CD4-positive, alpha-beta T cell treated with Interferon gamma for 1 hour (primary cell): Measurements from ENCODE around the gene RPL9.
"Not testable (repeated sequence)": the region's sequence is repeated elsewhere in the genome, so short reads cannot be mapped to it uniquely, and the experiment has no call there.

Source experiments
- DNase-seq: peaks from one replicate; pipeline ENCODE4 v3.0.0-alpha.2; 2020

RPL9 gene

DNA sequence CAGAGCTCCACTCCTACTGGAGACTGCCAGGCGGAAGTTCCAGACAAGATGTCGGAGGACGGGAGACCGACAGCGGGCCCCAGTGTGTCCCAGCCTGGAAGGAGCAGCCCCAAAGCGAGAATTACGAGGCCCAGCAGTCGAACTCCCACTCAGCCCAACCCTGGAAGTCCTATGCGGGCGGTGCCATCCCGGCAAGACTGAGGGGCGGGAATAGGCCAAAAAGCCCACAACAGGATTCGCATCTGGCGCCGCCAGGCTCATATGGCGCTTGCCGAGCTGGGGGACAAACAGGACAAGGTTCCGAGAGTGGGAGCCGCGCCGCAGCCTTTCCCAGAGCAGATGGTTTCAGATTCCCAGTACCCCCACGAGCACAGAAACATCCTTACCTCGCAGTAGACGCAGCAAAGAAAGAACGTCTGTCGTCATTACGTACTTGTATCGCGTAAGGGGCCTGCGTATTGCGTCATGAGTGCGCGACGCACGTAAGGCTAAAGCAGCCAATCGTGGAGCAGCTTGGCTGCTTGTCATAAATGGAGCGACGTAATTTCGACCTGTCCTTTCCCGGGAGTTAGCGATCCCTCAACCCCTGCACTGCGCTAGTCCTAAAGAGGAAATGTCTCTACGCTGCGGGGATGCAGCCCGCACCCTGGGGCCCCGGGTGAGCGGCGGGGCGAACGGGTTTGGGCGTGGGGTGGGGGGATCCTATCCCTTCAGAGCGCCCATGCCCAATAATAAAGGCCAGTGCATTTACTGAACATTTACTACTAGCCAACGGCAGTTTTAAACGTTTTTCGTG, at the start of gene RPL9, which contains the start of gene LIAS:
Gene RPL9, minus strand, starts transcription at position 418 of the 796 bp plus-strand sequence. CDS start 483 bp downstream, outside the sequence.
Gene LIAS, plus strand, starts transcription at position 552 of the 796 bp plus-strand sequence. Its CDS starts 62 bp downstream, at position 614.
- peak; percentile 94 for DNase-seq

DNA sequence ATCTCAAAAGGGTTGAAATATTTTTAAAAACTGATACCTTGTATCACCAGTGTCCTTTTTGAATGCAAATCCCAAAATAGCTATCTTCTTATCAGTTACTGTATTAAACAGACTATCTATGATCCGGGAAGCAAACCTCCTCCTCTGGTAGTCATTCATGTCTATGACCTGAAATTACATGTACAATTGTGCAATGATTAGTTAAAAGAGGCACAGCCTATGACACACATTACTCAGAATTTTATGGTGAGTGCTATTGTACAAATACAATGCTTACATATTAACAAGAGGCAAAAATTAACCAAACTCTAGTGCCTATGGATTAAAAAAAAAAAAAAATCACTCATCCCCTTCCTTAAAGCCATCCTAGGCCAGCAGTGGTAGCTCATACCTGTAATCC, 46.9 kb upstream of the RPL9 start:
- no peak for DNase-seq

DNA sequence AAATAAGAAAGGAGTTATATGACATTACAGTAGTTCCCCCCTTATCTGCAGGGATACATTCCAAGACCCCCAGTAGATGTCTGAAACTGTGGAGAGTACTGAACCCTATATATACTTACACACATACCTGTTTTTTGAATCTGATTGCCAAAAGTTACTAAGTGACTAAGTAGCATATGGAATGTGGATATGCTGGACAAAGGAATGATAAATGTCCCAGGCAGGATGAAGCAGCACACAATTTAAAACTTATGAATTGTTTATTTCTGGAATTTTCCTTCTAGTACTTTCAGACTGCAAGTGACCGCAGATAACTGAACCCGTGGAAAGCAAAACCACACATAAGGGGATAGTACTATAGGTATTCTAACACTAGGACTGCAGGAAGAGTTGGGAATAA, 45.8 kb upstream of the RPL9 start:
- no peak for DNase-seq

DNA sequence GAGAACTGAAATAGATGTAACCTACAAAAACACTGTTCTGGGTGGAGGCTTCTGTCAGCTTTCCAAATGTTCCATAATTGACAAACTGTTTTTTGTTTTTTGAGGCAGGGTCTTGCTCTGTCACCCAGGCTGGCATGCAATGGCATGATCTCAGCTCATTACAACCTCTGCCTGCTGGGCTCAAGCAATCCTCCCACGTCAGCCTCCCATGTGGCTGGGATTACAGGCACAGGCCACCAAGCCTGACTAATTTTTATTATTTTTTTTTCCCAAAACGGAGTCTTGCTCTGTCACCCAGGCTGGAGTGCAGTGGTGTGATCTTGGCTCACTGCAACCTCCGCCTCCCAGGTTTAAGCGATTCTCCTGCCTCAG, 43.9 kb upstream of the RPL9 start:
- DNase-seq = not testable (repeated sequence)

DNA sequence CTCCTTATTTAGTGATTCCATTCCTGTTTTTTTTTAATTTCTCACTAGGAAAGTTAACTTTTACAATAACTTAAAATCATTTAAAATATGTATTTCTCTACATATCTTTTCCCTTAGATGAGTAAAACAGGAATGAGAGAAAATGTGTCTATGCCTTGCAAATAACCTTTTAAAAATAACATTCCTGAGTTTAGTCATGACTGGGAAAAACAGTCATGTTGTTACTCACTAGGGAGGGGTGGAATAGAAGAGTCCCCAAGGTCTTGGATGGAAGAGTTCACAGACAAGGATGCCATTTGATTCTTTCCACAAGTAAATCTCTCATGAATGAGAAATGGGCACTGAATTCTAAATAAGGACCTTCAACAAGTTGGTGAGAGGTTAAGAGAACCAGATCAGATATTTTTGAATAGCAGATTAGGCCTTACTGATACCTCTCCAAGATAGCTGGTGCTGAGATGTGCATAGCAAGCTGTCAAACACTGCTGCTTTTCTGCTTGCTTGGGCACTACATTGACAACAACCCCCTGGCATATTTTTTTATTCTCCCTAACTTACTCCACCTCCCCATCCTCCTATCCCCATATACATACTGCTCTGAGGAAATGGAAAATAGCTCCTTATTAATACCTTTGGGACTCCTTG, 43.4 kb upstream of the RPL9 start:
- DNase-seq = no peak

DNA sequence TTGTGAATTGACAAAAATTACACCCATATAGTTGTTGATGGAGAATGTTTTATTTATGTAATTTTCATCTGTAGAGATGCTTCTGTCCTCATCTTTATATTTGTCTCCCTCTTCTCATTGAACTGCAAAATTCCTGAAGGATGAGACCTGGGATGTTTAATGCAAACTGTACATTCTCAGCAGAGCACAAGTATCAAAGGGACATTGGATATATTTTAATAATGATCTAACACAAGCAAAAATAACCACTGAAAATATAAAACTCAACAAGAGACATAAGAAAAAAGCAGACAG, 40.0 kb upstream of the RPL9 start:
- DNase-seq = no peak

DNA sequence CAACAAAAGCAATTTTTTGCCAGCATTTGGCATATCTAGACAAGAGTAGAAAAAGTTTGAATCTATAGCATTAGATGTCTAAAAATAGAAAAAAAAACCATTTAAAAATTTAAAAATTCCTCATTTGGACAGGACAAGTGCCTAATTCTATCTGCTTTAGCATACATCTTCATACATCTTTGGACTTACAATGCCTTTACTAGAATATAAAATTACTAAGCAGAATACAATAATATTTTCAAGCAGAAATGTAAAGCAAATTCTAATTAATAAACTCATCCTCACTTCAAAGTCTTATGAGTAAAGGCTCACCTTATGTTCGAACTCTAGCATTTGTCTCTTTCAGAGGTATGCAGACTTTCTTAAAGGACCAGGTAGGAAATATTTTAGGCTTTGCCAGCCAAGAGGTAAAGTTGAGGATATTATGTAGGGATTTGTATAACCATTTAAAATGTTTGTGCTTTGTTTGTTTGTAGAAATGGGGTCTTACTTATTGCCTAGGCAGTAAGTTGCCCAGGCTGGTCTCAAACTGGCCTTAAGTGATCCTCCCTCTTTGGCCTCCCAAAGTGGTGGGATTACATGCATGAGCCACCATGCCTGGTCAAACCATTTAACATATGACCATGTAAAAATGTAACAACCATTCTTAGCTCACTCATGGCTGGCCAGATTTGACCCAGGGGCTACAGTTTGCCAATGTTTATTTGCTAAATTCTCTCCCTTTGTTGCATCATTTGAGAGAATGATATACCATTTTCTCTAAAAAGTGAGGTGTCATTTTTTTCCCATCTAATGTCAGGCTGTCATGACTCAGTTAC, 39.4 kb upstream of the RPL9 start:
- DNase-seq = no peak

DNA sequence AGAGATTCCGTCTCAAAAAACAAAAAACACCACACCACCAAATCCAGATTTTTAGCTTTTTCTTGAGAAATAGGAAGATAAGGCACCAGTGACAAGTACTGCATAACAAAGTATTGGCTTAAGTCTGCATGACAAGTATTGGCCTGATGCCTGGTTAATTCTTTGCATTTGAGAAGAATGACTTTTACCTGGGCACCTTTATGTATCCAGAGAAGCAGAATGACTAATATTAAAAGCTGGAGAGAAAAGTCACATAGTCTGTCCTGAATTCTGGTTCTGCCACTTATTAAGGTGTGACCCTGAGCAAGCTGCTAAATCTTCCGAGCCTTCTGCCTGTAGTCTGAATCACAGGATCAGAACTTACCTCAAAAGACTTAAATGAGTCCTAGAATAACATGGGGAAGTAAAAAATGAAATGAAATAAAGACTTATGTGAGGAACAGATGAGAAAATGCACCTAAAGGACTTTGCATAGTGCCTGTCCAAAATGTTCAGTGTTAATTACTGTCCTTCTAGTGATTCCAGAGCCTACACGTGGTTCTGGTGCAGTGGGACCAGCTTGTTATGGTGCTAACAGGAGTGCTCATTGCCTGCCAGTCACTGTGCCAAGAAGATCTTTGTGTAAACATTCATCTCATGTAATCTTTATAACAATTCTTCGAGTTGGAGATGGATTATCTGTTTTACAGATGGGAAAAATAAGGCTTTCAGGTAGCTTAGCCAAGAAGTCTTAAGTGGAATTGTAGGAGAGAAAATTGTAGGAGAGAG, 36.9 kb upstream of the RPL9 start:
- DNase-seq = no peak

DNA sequence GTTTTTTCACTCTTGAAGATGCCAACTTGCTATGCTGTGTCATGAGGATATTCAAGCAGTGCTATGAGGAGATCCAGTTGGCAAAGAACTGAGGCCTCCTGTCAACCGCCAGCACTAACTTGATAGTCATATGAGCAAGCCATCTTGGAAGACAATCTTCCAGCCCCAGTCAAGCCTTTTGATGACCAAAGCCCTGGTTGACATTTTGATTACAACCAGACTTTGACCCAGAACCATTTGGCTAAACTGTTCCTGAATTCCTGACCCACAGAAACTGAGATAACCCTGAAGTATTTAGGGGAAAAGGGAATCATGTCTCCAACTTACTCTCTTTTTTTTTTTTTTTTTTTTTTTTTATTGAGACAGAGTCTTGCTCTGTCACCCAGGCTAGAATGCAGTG, 35.6 kb upstream of the RPL9 start:
- DNase-seq = no peak

DNA sequence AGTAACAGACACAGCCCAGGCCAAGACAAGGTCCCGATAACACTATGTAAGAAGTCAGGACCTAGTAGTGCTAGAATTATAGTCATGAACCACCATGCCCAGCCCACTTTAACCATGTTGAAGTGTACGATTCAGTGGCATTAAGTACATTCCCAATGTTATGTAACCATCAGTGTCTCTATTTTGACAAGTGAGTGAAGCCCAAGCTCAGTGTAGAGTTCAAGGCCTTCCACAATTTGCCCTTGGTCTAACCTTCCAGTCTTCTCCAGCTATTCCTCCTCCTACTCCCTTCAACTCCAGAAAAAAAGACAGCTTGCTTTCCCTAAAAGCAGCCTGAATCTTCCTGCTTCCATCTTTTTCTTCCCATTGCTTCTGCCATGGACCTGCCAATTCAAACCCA, 31.6 kb upstream of the RPL9 start:
- no peak for DNase-seq

DNA sequence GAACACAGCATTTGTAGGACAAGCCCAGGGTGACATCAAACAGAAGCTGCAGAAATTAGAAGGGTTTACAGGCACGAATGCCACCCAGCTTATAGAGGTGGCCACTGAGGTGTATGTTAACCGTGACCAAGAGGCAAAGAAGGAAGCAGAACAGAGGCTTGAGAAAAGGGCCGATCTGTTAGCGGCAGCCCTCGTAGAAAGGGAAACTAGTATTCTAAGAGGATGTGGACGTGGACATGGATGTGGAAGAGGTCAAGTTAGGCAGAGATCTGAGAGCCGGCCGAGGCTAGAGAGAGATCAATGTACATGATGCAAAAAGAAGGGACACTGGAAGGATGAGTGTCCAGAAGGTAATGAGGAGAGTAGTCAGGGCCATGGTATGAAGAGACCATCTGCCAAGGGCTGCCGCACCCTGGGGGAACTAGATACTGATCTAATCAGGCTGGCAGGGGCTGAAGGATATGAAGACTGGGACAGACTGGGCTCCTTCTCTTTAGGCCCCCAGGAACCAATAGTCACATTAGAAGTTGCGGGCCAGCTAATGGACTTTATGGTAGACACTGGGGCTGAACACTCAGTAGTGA, 27.6 kb upstream of the RPL9 start:
- DNase-seq = no peak

DNA sequence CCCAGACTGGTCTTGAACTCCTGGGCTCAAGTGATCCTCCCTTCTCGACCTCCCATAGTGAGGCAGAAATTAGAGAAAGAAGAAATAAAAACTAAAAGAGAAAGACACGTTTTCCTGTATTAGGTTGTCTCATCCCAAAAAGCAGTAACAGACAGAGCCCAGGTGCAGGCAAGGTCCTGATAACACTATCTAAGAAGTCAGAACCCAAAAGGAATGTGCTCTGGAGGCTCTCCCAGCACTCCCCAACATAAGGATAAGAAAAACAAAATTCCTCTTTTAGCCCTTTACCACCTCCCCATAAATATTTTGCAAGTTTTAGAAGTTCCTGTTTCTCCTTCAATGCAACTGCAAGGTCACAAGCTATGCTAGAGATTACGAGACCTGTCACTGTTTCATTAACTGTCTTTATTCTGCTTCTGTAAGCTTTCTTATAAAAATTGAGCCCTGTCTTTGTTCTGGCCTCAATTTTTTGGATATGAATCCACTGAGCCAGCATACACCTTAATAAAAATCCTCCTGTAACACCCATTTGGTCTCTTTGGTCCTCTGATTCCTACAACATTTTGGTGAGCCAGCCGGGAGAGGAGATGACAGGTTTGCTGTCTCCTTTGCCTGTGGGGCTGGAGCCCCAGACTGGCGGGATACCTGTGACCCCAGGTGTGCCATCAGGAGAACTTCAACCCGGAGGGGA, 26.0 kb upstream of the RPL9 start:
- no peak for DNase-seq

DNA sequence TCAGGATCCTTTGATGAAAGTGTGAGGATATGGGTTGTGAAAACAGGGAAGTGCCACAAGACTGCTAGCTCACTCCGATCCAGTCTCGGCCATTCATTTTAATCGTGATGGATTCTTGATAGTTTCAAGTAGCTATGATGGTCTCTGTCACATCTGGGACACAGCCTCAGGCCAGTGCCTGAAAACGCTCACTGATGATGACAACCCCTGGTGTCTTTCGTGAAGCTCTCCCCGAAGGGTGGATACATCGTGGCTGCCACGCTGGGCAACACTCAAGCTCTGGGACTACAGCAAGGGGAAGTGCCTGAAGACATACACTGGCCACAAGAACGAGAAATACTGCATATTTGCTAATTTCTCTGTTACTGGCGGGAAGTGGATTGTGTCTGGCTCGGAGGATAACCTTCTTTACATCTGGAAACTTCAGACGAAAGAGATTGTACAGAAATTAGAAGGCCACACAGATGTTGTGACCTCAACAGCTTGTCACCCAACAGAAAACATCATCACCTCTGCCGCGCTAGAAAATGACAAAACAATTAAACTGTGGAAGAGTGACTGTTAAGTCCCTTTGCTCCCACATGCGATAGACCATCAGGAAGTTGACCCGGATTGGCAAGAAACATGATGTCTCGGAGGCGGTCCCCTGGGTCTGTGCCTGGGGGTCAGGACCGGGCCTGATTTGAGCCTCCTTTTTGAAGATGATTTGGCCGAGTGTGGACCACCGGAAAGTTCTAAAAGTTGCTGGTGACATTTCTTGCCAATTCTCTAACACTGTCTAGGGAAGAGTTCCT, 22.4 kb upstream of the RPL9 start:
- no peak for DNase-seq

DNA sequence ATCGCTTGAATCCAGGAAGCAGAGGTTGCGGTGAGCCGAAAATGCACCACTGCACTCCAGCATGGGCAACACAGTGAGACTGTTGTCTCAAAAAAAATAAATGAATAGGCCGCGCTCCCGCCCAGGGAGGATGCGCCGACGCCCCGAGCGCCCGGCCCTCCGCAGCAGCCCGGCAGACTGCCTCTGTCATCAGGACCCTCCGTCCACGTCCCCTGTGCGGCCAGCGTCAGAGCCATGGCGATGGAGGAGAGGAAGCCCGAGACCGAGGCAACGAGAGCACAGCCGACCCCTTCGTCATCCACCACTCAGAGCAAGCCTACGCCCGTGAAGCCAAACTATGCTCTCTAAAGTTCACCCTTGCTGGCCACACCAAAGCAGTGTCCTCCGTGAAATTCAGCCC, 21.5 kb upstream of the RPL9 start:
- DNase-seq = no peak

DNA sequence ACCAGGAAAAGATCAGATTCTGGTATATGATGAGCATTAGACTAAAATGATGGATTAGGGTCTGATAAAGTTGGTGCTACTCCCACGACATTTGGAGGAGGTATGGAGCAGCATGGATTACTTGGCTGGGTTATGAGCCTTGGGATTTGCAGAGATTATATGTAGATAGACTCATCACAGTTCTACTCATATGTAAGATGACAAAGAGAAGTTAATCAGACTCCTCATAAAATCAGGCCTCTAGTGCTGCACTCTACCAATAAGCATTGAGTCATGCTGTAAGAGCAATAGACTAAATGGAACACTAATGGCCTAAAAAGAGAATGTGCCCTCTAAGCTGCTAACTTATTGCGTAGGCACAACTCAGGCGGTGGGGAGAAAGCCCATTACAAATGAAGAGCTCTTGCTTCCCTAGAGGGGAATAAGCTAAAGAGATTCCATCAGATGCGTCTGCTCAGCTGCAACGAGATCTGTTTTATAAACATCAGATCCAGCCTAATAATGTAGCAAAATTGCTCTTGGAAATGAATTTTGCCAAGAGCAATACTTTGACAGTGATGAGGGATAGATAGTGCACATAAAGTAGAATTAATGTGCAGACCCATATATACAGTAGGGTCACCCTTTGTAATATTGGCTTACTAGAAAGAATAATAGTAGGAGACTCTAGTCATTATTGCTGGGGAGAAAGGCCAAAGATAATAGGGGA, 17.6 kb upstream of the RPL9 start:
- no peak for DNase-seq

DNA sequence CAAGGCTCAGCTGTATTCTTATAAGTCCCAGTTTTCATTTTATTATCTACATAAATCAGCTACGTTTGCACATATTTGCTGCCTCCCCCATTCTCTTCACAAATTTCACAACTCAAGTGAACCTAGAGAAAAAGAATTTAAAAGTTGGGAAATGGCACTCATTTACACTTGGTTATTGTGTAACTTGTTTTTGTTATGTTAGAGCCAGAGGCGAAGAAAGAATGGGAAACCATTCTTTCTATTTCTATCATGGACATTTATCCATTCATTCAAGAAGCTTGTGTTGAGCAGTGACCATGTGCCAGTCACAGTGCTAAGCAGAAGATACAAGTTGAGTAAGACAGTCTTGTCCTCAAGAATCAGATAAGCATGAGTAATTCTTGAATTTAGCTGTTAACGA, 13.7 kb upstream of the RPL9 start:
- DNase-seq = no peak

DNA sequence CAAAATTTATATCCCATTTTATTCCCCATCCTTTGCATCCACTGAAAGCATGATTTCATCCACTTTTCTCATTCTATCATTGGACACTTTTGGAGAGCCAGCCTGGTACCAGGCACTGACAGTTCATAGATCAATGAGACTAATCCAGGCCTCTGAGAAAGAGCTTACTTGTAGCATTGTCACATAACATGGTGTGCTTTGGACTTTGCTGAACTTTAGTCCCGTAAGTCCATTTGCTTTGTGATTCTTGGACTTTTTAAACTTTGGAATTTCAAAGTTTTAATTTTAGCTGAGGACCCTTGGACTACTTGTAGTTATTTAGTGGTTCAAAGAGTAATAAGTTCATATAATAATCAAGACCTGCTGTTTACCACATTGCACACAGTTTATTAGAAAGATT, 11.7 kb upstream of the RPL9 start:
- DNase-seq = no peak

DNA sequence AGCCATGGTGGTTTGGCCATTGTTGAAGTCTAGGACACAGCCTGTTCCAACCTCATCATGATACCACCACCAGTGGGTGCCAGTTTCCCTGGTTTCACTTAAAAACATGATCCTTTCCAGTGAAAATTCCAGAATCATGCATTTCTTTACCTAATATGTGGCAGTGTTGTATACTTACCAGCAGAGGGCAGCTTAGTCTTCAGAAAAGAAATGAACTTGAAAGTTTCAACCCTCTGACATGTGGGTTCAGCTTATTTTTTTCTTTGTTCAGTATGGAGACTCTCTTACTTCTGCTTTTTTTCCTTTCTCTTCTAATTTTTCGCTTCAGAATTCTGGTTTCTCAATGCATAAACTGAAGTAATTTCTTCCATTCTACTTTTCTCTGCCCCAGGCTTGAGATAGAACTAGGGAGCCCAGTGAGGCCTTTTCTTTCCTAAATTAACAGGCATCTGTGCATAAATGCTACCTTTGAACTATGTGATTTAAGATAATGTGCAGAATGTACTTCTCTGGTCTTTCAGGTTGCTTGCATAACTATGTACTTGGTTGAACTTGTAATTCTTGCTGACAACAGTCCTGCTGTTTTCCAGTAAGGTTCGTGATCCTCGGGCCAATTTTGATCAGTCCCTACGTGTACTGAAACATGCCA, 10.8 kb upstream of the RPL9 start:
- peak; percentile 9 for DNase-seq

DNA sequence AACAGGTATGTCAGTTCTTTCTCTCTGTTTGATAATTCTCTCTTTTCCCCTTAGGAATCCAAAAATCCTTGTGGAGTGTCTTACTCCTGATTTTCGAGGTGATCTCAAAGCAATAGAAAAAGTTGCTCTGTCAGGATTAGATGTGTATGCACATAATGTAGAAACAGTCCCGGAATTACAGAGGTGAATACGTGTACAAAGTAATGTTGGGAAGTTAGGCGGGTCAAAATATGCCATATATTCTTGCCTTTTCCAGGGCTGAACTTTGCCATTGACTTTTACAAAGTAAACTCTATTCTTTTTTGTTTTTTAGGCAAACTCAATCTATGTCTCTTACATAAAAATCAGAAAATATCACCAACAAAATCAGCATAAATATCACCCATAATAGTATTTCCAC, 8.7 kb upstream of the RPL9 start:
- no peak for DNase-seq

DNA sequence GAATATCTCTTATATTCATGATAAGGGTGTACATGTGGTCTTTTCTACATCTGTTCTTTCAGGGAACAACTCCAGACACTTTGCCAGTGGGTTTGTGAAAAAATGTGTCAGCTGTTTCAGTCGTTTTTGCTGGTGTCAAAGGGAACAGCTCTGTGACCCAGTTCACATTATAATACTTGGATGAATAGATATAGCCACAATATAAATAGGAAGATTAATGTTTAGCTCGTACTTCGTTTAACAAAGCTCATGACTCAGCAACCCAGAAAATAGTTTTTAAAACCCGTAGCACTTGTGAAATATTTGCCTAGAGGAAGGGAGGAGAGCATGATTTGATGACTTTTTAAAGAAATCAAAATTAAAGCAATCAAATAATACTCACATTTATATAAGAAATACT, 8.0 kb upstream of the RPL9 start:
- DNase-seq = no peak
